ENCODE results near the gene GAS2L2. TPM values are rescaled to one million over a fixed set of nuclear protein-coding genes. Genes with fewer than 3 reads are reported as not detected.

Gene GAS2L2
- total and polyA plus RNA-seq, 7 experiments from 2014 or later: 0.16 to 0.49 (median 0.24) TPM; not detected in 3

DNA sequence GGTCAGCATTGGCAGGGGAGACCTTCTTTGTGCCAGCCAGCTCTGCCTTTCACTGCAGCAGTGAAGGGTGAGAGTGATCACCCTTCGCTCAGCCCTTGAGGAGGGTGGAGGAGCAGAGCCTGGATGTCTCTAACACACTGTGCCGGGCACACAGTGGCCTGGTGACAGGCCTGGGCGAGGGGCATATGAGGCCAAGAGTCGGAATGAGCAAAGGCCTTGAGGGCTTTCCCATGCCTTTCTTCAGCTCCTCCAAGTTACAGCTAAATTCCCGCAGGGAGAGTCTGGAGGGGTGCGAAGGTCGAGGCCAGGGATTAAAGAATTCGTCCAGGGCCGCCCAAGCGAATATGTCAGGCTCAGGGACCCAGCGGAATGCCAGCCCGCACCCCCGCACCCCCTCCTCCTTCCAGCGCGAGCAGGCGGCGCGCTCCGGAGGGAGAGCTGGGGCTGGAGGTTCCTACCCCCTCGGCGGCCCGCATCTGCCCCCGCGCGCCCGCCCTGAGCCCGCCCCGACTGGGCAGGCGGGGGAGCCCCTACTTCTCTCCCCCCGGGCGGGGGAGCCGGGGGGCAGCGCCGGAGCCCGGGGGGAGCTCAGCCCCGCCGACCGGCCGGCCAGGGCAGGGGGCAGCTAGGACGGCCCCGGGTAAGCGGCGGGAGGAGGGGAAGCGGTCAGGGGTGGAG, 21.7 kb downstream of the GAS2L2 start, which contains the start of gene RASL10B:
RASL10B (plus strand) TSS at position 401 of the 678 bp plus-strand sequence. CDS start 3,546 bp downstream, outside the sequence.
- Mint-ChIP-seq H3K9me3 (peaks cover 0 to 2% (median 0%) of the 10 kb centered on the region in 11 donors), H3K36me3 (peaks cover 0 to 7% (median 0%) of the 10 kb centered on the region in 5 donors), H3K27me3 (peaks cover 0 to 24% (median 5%) of the 10 kb centered on the region in 5 donors), H3K27ac (peak within 1 kb of the TSS in 8 of 9 donors; percentile 21 to 85 (median 66)), H3K4me1 (peaks cover 11 to 31% (median 21%) of the 10 kb centered on the region in 7 donors), H3K4me3 (peak within 1 kb of the TSS; percentile 59 to 90 (median 85))
- intact Hi-C loops (cut with micrococcal nuclease): no loop called here
- no peak within 1 kb of the TSS for H3K27ac ChIP-seq (ENCODE audit: low read depth, low read length)
- no peaks in the 10 kb centered on the region for H3K27me3 ChIP-seq (ENCODE audit: control insufficient read depth in 2 of 2, insufficient read depth in 2 of 2, low read length in 2 of 2)
- peaks cover 8 to 13% of the 10 kb centered on the region in 2 donors for H3K4me1 ChIP-seq (ENCODE audit: control insufficient read depth in 2 of 2, insufficient read depth in 2 of 2, low read length in 2 of 2)
- CTCF ChIA-PET: interaction anchor here (1.0 kb wide), 1 partner anchor 16 kb away, joined by 4 read pairs; no protein-coding TSS in a partner anchor
- POLR2A ChIA-PET: interaction anchor here (0.6 to 1.3 kb wide), 2 partner anchors 9 to 28 kb away, joined by 3 to 4 read pairs; no protein-coding TSS in a partner anchor
- peak; percentile 34 to 62 (median 42) for DNase-seq
- peak within 1 kb of the TSS; percentile 55 for H3K4me3 ChIP-seq (ENCODE audit: low read length)
- no peaks in the 10 kb centered on the region for H3K9me3 ChIP-seq (ENCODE audit: control insufficient read depth in 2 of 3, low read length in 3 of 3)
- ATAC-seq: peak; percentile 83
- H3K36me3 ChIP-seq (ENCODE audit: control insufficient read depth in 2 of 3, insufficient read depth in 3 of 3, low read length in 3 of 3): peaks cover 0 to 7% (median 0%) of the 10 kb centered on the region in 3 experiments

DNA sequence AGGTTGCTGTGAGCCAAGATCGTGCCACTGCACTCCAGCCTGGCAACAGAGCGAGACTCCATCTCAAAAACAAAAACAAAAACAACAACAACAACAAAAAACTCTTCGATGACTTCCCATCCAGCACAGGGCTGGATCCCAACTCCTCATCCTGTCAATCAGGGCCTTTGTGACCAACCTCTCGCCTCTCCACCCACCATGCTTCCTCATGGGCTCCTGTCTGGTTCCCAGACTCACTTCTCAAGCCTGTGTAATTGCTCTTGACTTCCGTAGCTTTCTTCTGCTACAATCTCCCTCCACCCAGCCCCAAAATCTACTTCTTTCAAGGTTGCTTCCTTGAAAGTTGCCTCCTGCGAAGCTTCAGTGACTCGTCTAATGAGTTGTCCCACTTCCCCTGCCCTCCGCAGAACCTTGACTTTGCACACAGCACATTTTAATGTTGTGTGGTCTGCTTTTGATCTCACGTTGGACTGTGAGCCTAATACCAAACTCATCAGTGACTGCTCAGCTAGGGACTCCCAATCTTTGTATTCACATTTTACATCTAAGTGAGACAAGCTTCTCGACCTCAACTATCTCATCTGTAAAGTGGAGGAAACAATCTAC, 22.5 kb downstream of the GAS2L2 start:
- Mint-ChIP-seq H3K4me1 (peaks cover 11 to 31% (median 21%) of the 10 kb centered on the region in 7 donors), H3K4me3 (peak overlapping the region; percentile 59 to 90 (median 85)), H3K27me3 (peaks cover 0 to 24% (median 5%) of the 10 kb centered on the region in 5 donors), H3K9me3 (peaks cover 0 to 2% (median 0%) of the 10 kb centered on the region in 11 donors), H3K36me3 (peaks cover 0 to 11% (median 5%) of the 10 kb centered on the region in 5 donors), H3K27ac (peak overlapping the region in 8 of 9 donors; percentile 3 to 85 (median 59))
- ATAC-seq (no peak), DNase-seq (no peak)
- CTCF ChIA-PET: interaction anchor here (1.0 kb wide), 1 partner anchor 17 kb away, joined by 4 read pairs; no protein-coding TSS in a partner anchor
- Histone ChIP-seq H3K4me1 (ENCODE audit: control insufficient read depth in 2 of 2, insufficient read depth in 2 of 2, low read length in 2 of 2) (peaks cover 8 to 13% of the 10 kb centered on the region in 2 donors), H3K4me3 (ENCODE audit: low read length) (peak overlapping the region; percentile 55), H3K27me3 (ENCODE audit: control insufficient read depth in 2 of 2, insufficient read depth in 2 of 2, low read length in 2 of 2) (no peaks in the 10 kb centered on the region), H3K27ac (ENCODE audit: low read depth, low read length) (no peak overlapping the region), H3K36me3 (ENCODE audit: control insufficient read depth in 2 of 3, insufficient read depth in 3 of 3, low read length in 3 of 3) (peaks cover 0 to 14% (median under 1%) of the 10 kb centered on the region in 3 experiments), H3K9me3 (ENCODE audit: control insufficient read depth in 2 of 3, low read length in 3 of 3) (no peaks in the 10 kb centered on the region)
- intact Hi-C loops (cut with micrococcal nuclease): no loop called here
- POLR2A ChIA-PET: interaction anchor here (0.6 to 1.3 kb wide), 2 partner anchors 10 to 27 kb away, joined by 3 to 4 read pairs; no protein-coding TSS in a partner anchor

DNA sequence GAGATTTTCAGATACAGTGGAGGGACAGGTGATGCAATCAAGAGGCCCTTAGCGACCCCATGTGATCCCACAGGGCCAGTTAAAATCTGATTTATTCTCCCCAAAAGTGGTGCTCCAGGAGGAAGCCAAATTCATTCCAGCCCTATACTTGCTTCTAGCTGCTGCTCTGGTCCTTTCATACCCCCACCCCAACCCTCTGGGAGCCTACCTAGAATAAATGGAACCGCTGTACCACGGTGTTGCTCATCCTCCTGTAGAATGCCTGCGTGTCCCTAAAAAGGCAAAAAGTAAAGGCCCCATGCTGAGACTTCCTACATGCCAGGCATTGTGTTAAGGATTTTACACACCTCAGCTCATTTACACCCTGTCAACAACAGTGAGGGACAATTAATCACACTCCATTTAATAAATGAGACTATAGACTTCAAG, 23.6 kb downstream of the GAS2L2 start:
- intact Hi-C loops (cut with micrococcal nuclease): no loop called here
- H3K36me3 ChIP-seq (ENCODE audit: control insufficient read depth in 2 of 3, insufficient read depth in 3 of 3, low read length in 3 of 3): peaks cover 0 to 25% (median 6%) of the 10 kb centered on the region in 3 experiments
- Mint-ChIP-seq H3K27ac (peak overlapping the region in 3 of 9 donors; percentile 22 to 44 (median 39)), H3K4me3 (peak overlapping the region in 5 of 10 donors; percentile 38 to 90 (median 57)), H3K27me3 (peaks cover 0 to 24% (median 5%) of the 10 kb centered on the region in 5 donors), H3K36me3 (peaks cover 9 to 18% (median 14%) of the 10 kb centered on the region in 5 donors), H3K9me3 (peaks cover 0 to 2% (median 0%) of the 10 kb centered on the region in 11 donors), H3K4me1 (peaks cover 11 to 31% (median 21%) of the 10 kb centered on the region in 7 donors)
- CTCF ChIA-PET: interaction anchor here (0.6 kb wide), 1 partner anchor 116 kb away, joined by 3 read pairs; no protein-coding TSS in a partner anchor
- no peak overlapping the region for H3K4me3 ChIP-seq (ENCODE audit: low read length)
- ATAC-seq (no peak), DNase-seq (no peak)
- POLR2A ChIA-PET: no interaction called here
- H3K27ac ChIP-seq (ENCODE audit: low read depth, low read length): no peak overlapping the region
- no peaks in the 10 kb centered on the region for H3K9me3 ChIP-seq (ENCODE audit: control insufficient read depth in 2 of 3, low read length in 3 of 3)
- no peaks in the 10 kb centered on the region for H3K27me3 ChIP-seq (ENCODE audit: control insufficient read depth in 2 of 2, insufficient read depth in 2 of 2, low read length in 2 of 2)
- H3K4me1 ChIP-seq (ENCODE audit: control insufficient read depth in 2 of 2, insufficient read depth in 2 of 2, low read length in 2 of 2): peaks cover 8 to 13% of the 10 kb centered on the region in 2 donors

DNA sequence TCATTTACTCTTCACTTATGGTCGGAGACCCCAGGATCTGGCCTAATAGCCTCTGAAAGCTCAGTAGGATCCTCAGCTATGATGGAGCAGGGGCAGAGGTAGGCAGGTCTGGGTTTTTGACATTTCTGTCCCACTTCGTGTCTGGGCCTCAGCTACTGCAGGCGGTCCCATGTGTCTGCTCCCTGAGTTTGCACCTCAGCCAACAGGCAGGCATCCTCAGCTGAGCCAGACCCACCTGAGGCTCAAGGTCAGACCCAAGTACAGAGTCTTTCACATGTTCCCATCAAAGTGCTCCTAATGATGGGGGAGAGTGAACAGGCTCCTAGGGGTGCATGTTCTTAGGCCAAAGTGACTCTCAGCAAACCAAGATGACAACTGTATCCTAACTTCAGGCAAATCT, 24.5 kb downstream of the GAS2L2 start:
- Histone ChIP-seq H3K4me1 (ENCODE audit: control insufficient read depth in 2 of 2, insufficient read depth in 2 of 2, low read length in 2 of 2) (peaks cover 8 to 13% of the 10 kb centered on the region in 2 donors), H3K27ac (ENCODE audit: low read depth, low read length) (no peak overlapping the region), H3K9me3 (ENCODE audit: control insufficient read depth in 2 of 3, low read length in 3 of 3) (no peaks in the 10 kb centered on the region), H3K4me3 (ENCODE audit: low read length) (no peak overlapping the region), H3K36me3 (ENCODE audit: control insufficient read depth in 2 of 3, insufficient read depth in 3 of 3, low read length in 3 of 3) (peaks cover 2 to 34% (median 13%) of the 10 kb centered on the region in 3 experiments), H3K27me3 (ENCODE audit: control insufficient read depth in 2 of 2, insufficient read depth in 2 of 2, low read length in 2 of 2) (no peaks in the 10 kb centered on the region)
- ChIA-PET CTCF (interaction anchor here (0.6 to 0.9 kb wide), 2 partner anchors 19 to 108 kb away, joined by 3 read pairs; no protein-coding TSS in a partner anchor), POLR2A (interaction anchor here (0.6 kb wide), 1 partner anchor 92 kb away, joined by 4 read pairs; no protein-coding TSS in a partner anchor)
- intact Hi-C loops (cut with micrococcal nuclease): no loop called here
- peaks cover 0 to 24% (median 5%) of the 10 kb centered on the region in 5 donors for H3K27me3 Mint-ChIP-seq
- H3K4me3 Mint-ChIP-seq: no peak overlapping the region
- peaks cover 13 to 25% (median 18%) of the 10 kb centered on the region in 5 donors for H3K36me3 Mint-ChIP-seq
- H3K9me3 Mint-ChIP-seq: peaks cover 0 to 2% (median 0%) of the 10 kb centered on the region in 11 donors
- DNase-seq (no peak), ATAC-seq (no peak)
- H3K27ac Mint-ChIP-seq: peak overlapping the region in 1 of 9 donors; percentile 51
- H3K4me1 Mint-ChIP-seq: peaks cover 11 to 31% (median 21%) of the 10 kb centered on the region in 7 donors

DNA sequence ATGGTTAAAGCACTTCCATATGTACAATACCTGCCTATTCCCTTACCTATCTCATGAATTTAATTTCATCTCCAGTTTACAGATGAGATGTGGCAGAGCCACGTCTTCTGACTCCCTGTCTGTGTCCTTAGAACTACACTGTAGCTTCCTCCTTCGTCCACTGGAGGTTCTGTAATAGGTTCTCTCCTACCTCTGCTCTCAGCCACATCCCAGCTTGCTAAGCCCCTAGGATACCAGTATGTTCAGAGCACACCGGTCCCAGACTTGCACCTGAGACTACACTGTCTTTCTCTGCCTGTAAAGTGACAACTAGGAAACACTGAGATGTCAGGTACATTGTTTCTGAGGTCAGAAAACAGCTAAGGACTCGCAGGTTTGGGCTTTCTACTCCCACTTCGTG, 25.4 kb downstream of the GAS2L2 start:
- Mint-ChIP-seq H3K4me3 (no peak overlapping the region), H3K27me3 (peaks cover 0 to 17% (median 5%) of the 10 kb centered on the region in 5 donors), H3K36me3 (peaks cover 13 to 32% (median 21%) of the 10 kb centered on the region in 5 donors), H3K4me1 (peaks cover 11 to 29% (median 21%) of the 10 kb centered on the region in 7 donors), H3K9me3 (peaks cover 0 to 2% (median 0%) of the 10 kb centered on the region in 11 donors), H3K27ac (peak overlapping the region in 3 of 9 donors; percentile 4 to 51 (median 12))
- no peaks in the 10 kb centered on the region for H3K9me3 ChIP-seq (ENCODE audit: control insufficient read depth in 2 of 3, low read length in 3 of 3)
- H3K27ac ChIP-seq (ENCODE audit: low read depth, low read length): no peak overlapping the region
- ChIA-PET CTCF (interaction anchor here (0.6 to 0.9 kb wide), 2 partner anchors 20 to 115 kb away, joined by 3 to 7 read pairs; no protein-coding TSS in a partner anchor), POLR2A (interaction anchor here (1.3 kb wide), 1 partner anchor 14 kb away, joined by 4 read pairs; no protein-coding TSS in a partner anchor)
- intact Hi-C loops (cut with micrococcal nuclease): no loop called here
- DNase-seq (no peak), ATAC-seq (no peak)
- H3K36me3 ChIP-seq (ENCODE audit: control insufficient read depth in 2 of 3, insufficient read depth in 3 of 3, low read length in 3 of 3): peaks cover 5 to 42% (median 20%) of the 10 kb centered on the region in 3 experiments
- H3K4me3 ChIP-seq (ENCODE audit: low read length): no peak overlapping the region
- H3K27me3 ChIP-seq (ENCODE audit: control insufficient read depth in 2 of 2, insufficient read depth in 2 of 2, low read length in 2 of 2): no peaks in the 10 kb centered on the region
- H3K4me1 ChIP-seq (ENCODE audit: control insufficient read depth in 2 of 2, insufficient read depth in 2 of 2, low read length in 2 of 2): peaks cover 8 to 13% of the 10 kb centered on the region in 2 donors

Measured in naive thymus-derived CD4-positive, alpha-beta T cell (primary cell).